ENCODE results near the gene USP5. TPM values are rescaled to one million over a fixed set of nuclear protein-coding genes. Genes with fewer than 3 reads are reported as not detected.
"Not testable (repeated sequence)": the region's sequence is repeated elsewhere in the genome, so short reads cannot be mapped to it uniquely, and the experiment has no call there.

USP5 gene
- total RNA-seq, 6 donors from 2014 or later = 22.6 to 77.0 (median 35.6) TPM

GRCh38 chr12:6873094-6874014 is 21.4 kb downstream of the USP5 start, which contains the start of gene SPSB2:
TSS of gene SPSB2 (minus strand) at chr12:6873303. CDS start at chr12:6872901, 402 bp downstream.
- peak; percentile 100 for DNase-seq
- TF ChIP-seq, protein P1, sequence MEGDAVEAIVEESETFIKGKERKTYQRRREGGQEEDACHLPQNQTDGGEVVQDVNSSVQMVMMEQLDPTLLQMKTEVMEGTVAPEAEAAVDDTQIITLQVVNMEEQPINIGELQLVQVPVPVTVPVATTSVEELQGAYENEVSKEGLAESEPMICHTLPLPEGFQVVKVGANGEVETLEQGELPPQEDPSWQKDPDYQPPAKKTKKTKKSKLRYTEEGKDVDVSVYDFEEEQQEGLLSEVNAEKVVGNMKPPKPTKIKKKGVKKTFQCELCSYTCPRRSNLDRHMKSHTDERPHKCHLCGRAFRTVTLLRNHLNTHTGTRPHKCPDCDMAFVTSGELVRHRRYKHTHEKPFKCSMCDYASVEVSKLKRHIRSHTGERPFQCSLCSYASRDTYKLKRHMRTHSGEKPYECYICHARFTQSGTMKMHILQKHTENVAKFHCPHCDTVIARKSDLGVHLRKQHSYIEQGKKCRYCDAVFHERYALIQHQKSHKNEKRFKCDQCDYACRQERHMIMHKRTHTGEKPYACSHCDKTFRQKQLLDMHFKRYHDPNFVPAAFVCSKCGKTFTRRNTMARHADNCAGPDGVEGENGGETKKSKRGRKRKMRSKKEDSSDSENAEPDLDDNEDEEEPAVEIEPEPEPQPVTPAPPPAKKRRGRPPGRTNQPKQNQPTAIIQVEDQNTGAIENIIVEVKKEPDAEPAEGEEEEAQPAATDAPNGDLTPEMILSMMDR (IDR thresholded peaks at IDR 0.05) = peak in 2 of 6 experiments; percentile 18 to 37
- TF ChIP-seq EP300 (IDR thresholded peaks at IDR 0.05) = no peak
- TF ChIP-seq POLR2AphosphoS5 (IDR thresholded peaks at IDR 0.05) = peak; percentile 54 to 82
- peak in 3 of 4 donors; percentile 46 to 92 (median 85) for TF ChIP-seq POLR2A (IDR thresholded peaks at IDR 0.05)
- peak within 1 kb of the TSS; percentile 83 to 93 (median 92) for H3K27ac ChIP-seq
- peak; percentile 97 to 98 for ATAC-seq (ENCODE audit: low FRiP score in 2 of 2)
- 0% methylated on average over 10 to 53 of the region's 66 CpGs for whole genome bisulfite sequencing, 2 donors
- H3K4me1 ChIP-seq = peaks cover 39 to 58% (median 46%) of the 10 kb centered on the region in 4 donors
- peaks cover 3 to 24% (median 20%) of the 10 kb centered on the region in 4 donors for H3K36me3 ChIP-seq
- H3K4me3 ChIP-seq = peak within 1 kb of the TSS; percentile 71 to 90 (median 82)
- no peaks in the 10 kb centered on the region for H3K9me3 ChIP-seq
- no peaks in the 10 kb centered on the region for H3K27me3 ChIP-seq

- peaks cover 33 to 51% (median 40%) of the 10 kb centered on the region in 4 donors for H3K4me1 ChIP-seq
- H3K36me3 ChIP-seq = peaks cover 3 to 24% (median 20%) of the 10 kb centered on the region in 4 donors
- WGBS, 2 donors = 42 to 43% methylated on average over 9 of the region's 9 CpGs
Observed at GRCh38 chr12:6874015-6874368, 22.0 kb downstream of the USP5 start.

GRCh38 chr12:6879824-6880223 is 27.9 kb downstream of the USP5 start:
- H3K4me3 ChIP-seq; H3K9me3 ChIP-seq; ATAC-seq (ENCODE audit: low FRiP score in 2 of 2); H3K27me3 ChIP-seq: not testable (repeated sequence)
- TF ChIP-seq EP300 (IDR thresholded peaks at IDR 0.05) = peak in 1 of 4 donors; percentile 48
- peak in 1 of 2 donors; percentile 74 for DNase-seq
- WGBS, 2 donors = 52 to 78% methylated on average over 11 of the region's 11 CpGs
- H3K27ac ChIP-seq = peak overlapping the region; percentile 42 to 81 (median 66)
- H3K36me3 ChIP-seq = peaks cover 0 to 19% (median 17%) of the 10 kb centered on the region in 4 donors
- peaks cover 0 to 13% (median under 1%) of the 10 kb centered on the region in 4 donors for H3K4me1 ChIP-seq

More at GRCh38 chr12:6874015-6874368, 22.0 kb downstream of the USP5 start:
- not testable (repeated sequence) for DNase-seq; H3K9me3 ChIP-seq; H3K27me3 ChIP-seq; ATAC-seq (ENCODE audit: low FRiP score in 2 of 2)
- H3K4me3 ChIP-seq = peak overlapping the region in 3 of 4 donors; percentile 71 to 90 (median 78)
- H3K27ac ChIP-seq = peak overlapping the region; percentile 83 to 93 (median 92)

DNA sequence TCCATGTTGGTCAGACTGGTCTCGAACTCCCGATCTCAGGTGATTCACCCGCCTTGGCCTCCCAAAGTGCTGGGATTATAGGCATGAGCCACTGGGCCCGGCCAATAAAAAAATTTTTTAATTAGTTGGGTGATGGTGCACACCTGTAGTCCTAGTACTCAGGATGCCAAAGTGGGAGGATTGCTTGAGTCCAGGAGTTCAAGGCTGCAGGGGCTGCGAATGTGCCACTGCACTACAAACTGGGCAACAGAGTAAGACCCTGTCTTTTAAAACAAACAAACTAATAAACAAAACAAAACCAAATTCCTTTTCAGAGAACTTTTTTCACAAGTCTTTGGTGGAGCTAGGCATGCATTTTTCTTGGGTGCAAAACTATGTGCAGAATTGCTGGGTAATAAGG is 31.3 kb downstream of the USP5 start:
- TF ChIP-seq POLR2A (IDR thresholded peaks at IDR 0.05) (no peak), EP300 (IDR thresholded peaks at IDR 0.05) (no peak), POLR2AphosphoS5 (IDR thresholded peaks at IDR 0.05) (no peak)
- TF ChIP-seq, protein P1 (IDR thresholded peaks at IDR 0.05) = no peak
- WGBS, 2 donors = 95% methylated on average over 5 of the region's 5 CpGs
- no peaks in the 10 kb centered on the region for H3K9me3 ChIP-seq

GRCh38 chr12:6883683-6884082 is 31.7 kb downstream of the USP5 start:
- peaks cover 0 to 16% (median 14%) of the 10 kb centered on the region in 4 donors for H3K36me3 ChIP-seq
- H3K27ac ChIP-seq = peak overlapping the region in 1 of 4 donors; percentile 21
- TF ChIP-seq POLR2A (IDR thresholded peaks at IDR 0.05) (no peak), EP300 (IDR thresholded peaks at IDR 0.05) (no peak), POLR2AphosphoS5 (IDR thresholded peaks at IDR 0.05) (no peak)
- TF ChIP-seq, protein P1 (IDR thresholded peaks at IDR 0.05) = no peak
- 80 to 86% methylated on average over 6 to 11 of the region's 11 CpGs for WGBS, 2 donors
- H3K4me1 ChIP-seq = peaks cover 0 to 26% (median 7%) of the 10 kb centered on the region in 4 donors
- no peaks in the 10 kb centered on the region for H3K27me3 ChIP-seq
- no peak overlapping the region for H3K4me3 ChIP-seq
- ATAC-seq (ENCODE audit: low FRiP score in 2 of 2) = no peak
- no peaks in the 10 kb centered on the region for H3K9me3 ChIP-seq
- DNase-seq = peak in 1 of 2 donors; percentile 44

More for the DNA sequence above, 31.3 kb downstream of the USP5 start:
- no peak overlapping the region for H3K4me3 ChIP-seq
- no peak for DNase-seq
- H3K4me1 ChIP-seq = peaks cover 0 to 26% (median 6%) of the 10 kb centered on the region in 4 donors
- peaks cover 0 to 16% (median 14%) of the 10 kb centered on the region in 4 donors for H3K36me3 ChIP-seq
- no peak overlapping the region for H3K27ac ChIP-seq
- ATAC-seq (ENCODE audit: low FRiP score in 2 of 2) = no peak
- no peaks in the 10 kb centered on the region for H3K27me3 ChIP-seq

Measured in upper lobe of left lung (tissue), 6 donors.